Activated CD4-positive, CD25-positive, alpha-beta regulatory T cell treated with anti-CD3 and anti-CD28 coated beads, Interleukin-2, amount 50 U/mL, for 16 hours (primary cell): ENCODE data around the gene BNIPL.

Source experiments
- DNase-seq: peaks from one replicate; pipeline ENCODE4 v3.0.0-alpha.2; 2020; ENCODE audit warnings: low read depth, low spot score

BNIPL gene

DNA sequence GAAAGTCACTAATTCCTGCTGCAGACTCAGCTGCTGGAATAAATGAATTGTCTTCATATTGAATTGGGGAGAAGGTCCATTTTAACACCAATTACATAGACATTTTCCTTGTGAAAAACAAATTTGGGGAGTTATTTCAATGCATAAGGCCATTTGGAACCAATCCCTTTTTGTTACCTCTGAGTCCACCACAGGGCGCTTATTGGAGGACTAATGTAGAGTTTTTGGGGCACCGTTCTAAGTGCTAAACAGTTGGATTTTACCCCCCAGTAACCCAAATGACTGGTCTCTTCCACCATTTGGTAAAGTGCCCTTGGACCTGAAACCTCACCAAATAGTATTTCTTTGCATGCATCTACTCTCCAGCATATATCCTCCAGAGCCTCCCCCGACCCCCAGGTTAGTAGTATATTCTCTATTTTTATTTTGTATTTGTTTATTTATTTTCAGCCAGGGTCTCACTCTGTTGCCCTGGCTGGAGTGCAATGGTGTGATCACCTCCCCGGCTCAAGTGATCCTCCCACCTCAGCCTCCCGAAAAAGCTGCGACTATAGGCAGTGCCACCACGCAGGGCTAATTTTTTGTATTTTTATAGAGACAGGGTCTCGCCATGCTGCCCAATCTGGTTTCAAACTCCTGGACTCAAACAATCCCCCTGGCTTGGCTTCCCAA lies 26.6 kb upstream of the BNIPL start:
- no peak for DNase-seq

DNA sequence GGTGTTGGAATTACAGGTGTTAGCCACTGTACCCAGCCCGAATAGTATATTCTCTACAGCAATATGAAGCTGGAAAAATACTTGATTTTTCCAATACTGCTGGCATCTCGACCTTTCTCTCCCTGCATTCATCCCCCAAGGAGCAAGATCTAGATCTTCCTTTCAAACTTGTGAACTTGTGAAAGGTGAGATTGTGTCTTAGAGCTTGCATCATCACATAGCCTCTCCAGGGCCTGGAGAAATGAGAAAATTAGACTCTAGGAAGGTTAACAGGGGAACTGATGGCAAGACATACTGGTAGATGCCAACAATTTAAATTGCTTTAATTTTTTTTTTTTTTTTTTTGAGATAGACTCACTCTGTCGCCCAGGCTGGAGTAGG lies 26.1 kb upstream of the BNIPL start:
- DNase-seq = no peak

DNA sequence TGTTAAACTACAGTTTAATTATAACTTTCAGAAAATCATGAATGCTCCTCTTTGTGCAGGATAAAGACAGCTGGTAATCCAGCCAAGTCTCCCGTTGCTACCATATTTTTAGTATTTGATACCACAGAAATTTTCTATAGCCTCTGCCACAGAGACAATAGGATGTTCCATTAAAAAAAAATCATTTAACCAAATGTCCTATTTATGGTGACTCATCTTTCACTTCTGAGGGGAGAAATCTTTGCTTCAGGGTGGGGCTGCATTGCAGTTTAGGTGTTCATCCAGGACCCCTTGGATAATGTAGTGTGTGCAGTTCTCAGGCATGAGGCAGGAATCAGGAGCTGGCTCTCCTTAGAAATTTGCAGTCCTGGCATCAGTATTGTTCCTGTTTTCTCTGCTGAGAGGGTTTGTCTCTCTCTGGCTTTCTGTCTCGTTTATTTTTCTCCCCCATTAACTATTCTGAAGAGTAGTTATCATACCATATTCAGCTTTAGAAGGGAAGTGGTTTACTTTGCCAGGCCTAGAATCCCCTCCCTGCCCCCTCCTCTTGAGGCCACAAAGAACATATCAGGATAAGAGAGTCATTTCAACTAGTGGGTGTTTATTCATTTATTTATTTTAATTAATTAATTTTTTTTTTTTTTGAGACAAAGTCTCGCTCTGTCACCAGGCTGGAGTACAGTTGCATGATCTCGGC lies 25.1 kb upstream of the BNIPL start:
- DNase-seq = no peak

DNA sequence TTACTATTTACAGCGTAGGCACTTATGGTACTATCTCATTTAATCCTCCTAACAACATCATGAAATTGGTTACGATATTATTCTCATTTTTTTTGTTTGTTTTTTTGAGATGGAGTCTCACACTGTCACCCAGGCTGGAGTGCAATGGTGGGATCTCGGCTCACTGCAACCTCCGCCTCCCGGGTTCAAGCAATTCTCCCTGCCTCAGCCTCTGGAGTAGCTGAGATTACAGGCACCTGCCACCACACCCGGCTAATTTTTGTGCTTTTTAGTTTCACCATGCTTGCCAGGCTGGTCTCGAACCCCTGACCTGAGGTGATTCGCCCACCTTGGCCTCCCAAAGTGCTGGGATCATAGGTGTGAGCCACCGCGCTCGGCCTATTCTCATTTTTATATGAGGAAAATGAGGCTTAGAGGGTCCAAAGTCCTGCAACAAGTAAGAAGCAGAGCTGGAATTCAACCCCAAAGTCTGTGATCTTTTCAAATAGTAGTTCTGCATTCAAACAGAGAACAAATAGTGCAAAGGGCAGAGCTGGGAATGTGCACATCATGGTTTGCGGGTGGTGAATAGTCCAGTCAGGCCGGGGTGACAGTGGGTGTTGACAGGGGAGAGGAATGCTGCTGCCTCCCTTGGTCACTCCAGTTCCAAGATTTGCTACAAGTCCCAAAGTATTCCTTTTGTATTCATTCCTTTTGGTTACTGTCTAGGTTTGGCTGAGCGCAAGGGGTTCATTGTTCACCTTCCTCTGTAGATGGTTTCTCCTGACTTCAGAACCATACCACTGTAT lies 23.5 kb upstream of the BNIPL start:
- DNase-seq = no peak

DNA sequence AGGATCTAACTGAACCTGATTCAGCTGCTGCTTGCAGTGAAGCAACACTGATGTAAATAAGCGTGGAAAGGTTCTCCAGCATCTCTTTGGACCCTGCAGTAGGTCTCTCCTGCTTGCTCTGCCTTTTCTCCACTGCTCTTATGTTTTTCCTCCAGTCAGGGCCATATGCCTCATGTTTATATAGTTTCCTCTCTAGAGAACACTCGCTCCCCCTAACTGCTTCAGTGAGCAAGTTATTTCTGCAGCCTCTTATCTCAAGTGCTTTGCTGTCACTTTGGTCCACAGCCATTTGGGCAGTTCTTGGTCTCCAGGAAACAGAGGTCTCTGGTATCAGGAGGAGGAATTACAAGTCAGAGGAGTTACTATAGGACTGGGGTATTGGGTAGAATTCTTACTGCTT lies 22.9 kb upstream of the BNIPL start:
- DNase-seq = no peak

DNA sequence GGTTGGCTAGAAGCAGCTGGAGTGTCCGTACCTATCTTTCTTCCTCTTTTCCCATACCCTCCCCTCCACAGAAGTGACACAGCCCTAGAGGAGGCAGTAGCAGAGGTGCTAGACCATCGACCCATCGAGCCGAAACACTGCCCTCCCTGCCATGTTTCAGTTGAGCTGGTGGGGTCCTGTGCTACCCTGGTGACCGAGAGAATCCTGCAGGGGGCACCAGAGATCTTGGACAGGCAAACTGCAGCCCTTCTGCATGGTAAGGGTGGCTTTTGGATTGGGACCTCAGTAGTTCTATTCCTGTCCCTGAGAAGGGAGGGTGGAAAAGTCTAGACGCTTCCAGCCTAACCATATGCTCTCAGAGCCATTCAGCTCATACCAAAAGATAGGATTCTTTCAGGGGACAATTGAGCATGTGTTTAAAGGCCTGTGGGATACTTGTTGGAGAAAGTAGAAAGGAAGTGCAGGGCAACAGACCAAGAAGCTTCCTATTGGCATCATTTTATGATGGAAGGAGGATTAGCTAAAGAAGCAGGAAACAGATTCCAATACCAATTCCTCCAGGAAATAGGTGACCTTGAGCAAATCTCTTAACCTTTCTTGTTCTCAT lies 11.7 kb upstream of the BNIPL start:
- DNase-seq = peak; percentile 63

DNA sequence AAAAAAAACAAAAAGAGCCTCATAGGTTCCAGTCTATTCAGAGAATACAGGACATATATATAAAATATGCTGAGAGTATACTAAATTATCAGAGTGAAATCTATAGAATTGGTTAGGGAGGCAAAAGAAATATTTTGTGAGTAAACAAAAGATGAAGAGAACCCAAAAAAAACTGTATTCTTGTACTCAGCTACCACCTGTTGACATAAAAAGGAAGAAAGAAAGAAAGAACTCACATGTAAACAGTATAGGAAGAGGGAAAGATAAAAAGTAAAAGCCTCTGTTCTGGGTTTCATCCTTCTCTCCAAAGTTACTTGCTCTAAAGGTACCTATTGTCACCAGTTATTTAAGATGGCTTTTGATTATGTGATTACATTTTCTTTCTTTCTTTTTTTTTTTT lies 9.9 kb upstream of the BNIPL start:
- no peak for DNase-seq

DNA sequence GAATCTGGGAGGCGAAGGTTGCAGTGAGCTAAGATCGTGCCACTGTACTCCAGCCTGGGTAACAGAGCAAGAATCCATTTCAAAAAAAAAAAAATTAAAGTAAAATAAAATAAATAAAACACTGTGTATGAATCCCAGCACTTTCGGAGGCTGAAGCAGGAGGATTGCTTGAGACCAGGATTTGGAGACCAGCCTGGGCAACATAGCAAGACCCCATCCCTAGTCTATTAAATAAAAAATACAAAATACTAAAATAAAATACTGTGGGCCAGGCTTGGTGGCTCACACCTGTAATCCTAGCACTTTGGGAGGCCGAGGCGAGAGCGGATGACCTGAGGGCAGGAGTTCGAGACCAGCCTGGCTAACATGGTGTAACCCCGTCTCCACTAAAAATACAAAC lies 4.2 kb upstream of the BNIPL start:
- no peak for DNase-seq

DNA sequence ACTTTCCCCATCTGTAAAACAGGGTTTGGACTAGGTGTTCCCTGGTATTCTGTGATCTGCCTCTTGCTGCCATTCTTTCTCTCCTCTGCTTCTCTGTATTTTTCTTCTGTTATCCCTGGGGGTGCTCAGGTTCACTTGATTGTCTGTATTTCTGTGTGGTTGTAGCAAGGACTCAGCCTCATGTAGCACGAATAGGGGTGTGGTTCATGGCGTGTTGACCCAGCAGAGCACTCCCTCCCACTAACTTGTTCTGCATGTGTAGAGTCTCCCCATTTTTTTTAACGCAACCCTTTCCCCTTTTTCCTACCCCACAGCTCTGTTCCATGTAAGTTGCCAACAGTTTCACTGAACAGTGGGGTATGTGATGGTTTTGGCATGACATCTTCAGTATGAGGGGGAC lies 1.2 kb upstream of the BNIPL start:
- no peak for DNase-seq

DNA sequence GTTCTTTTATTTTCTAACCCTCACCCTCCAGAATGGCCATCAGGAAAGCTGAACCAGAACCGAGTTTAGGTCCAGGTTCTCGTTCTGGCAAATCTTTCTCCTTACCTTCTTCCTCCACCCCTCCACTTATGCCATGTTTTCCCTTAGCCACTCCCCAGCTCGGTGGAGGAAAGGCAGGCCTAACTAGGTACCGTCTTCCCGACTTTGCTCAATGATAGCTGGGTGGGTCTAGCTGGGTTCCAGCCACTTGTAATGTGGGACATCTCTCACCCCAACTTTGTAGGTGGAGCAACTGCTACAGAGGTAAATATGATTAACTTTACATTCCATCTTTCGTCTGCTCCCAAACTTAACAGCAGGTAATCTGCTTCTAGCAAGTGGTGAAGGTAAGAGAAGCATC lies 646 bp downstream of the BNIPL start:
- no peak for DNase-seq

DNA sequence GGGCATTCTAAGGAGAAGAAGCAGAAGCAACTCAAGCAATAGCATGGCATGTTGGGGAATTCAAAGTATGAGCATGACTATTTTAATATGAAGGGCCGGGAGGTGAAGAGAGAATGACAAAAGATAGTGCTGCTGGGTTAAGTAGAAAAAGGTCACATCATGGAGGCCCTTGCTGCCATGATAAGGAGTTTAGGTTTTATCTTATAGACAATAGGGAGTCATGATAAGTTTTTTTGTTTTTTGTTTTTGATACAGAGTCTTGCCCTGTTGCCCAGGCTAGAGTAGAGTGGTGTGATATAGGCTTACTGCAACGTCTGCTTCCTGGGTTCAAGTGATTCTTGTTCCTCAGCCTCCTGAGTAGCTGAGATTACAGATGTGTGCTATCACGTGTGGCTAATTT lies 3.1 kb downstream of the BNIPL start:
- no peak for DNase-seq

DNA sequence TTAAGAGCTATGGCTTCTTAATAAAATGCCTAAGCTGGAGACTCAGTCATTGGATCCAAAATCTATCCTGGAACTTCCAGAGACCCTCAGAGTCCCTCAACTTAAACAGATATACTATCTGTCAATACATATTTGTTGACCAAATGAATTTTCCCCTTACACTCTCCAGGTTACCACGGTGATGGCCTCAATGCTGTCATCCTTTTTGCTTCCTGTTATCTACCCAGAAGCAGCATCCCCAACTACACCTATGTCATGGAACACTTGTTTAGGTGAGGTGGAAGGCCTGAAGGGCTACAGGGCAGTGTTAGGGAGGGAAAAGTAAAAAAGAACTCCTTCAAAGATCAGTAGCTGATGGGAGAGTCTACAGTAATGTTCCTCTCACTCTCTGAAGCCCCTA lies 6.8 kb downstream of the BNIPL start:
- DNase-seq = no peak

DNA sequence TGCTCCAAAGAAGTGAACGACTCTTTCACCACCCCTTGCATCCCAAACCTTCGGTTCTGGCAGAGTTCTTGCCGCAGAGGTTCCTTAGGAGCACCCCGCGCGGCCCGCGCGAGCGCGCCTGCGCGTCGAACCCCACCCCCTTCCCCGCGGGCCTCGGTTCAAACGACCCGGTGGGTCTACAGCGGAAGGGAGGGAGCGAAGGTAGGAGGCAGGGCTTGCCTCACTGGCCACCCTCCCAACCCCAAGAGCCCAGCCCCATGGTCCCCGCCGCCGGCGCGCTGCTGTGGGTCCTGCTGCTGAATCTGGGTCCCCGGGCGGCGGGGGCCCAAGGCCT lies 11.2 kb downstream of the BNIPL start, which contains the start of gene C1orf56:
Gene C1orf56, plus strand, starts transcription at position 161 of the 334 bp plus-strand sequence. Its CDS starts 97 bp downstream, at position 258.
- DNase-seq = peak; percentile 31

DNA sequence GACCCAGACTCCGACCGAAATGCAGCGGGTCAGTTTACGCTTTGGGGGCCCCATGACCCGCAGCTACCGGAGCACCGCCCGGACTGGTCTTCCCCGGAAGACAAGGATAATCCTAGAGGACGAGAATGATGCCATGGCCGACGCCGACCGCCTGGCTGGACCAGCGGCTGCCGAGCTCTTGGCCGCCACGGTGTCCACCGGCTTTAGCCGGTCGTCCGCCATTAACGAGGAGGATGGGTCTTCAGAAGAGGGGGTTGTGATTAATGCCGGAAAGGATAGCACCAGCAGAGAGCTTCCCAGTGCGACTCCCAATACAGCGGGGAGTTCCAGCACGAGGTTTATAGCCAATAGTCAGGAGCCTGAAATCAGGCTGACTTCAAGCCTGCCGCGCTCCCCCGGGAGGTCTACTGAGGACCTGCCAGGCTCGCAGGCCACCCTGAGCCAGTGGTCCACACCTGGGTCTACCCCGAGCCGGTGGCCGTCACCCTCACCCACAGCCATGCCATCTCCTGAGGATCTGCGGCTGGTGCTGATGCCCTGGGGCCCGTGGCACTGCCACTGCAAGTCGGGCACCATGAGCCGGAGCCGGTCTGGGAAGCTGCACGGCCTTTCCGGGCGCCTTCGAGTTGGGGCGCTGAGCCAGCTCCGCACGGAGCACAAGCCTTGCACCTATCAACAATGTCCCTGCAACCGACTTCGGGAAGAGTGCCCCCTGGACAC lies 11.7 kb downstream of the BNIPL start:
- no peak for DNase-seq

DNA sequence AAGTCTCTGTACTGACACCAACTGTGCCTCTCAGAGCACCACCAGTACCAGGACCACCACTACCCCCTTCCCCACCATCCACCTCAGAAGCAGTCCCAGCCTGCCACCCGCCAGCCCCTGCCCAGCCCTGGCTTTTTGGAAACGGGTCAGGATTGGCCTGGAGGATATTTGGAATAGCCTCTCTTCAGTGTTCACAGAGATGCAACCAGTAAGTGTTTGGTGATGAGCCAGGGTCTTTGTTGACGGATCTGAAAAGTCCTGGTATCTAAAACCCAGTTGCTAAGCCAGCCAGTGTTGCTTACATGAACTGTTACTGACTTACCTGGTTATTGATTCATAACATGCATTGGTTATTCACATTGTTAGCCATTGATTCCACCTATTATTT lies 12.3 kb downstream of the BNIPL start:
- DNase-seq = no peak

DNA sequence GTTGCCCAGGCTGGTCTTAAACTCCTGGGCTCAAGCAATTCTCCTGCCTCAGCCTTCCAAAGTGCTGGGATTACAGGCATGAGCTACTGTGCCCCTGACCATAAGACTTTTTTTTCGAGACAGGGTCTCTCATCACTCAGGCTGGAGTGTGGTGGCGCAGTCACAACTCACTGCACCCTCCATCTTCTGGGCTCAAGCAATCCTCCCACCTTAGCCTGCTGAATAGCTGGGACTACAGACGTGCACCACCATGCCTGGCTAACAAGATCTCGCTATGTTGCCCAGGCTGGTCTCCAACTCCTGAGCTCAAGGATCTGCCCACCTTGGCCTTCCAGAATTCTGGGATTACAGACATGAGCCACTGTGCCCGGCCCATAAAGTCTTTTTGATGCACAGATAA lies 13.1 kb downstream of the BNIPL start:
- no peak for DNase-seq

DNA sequence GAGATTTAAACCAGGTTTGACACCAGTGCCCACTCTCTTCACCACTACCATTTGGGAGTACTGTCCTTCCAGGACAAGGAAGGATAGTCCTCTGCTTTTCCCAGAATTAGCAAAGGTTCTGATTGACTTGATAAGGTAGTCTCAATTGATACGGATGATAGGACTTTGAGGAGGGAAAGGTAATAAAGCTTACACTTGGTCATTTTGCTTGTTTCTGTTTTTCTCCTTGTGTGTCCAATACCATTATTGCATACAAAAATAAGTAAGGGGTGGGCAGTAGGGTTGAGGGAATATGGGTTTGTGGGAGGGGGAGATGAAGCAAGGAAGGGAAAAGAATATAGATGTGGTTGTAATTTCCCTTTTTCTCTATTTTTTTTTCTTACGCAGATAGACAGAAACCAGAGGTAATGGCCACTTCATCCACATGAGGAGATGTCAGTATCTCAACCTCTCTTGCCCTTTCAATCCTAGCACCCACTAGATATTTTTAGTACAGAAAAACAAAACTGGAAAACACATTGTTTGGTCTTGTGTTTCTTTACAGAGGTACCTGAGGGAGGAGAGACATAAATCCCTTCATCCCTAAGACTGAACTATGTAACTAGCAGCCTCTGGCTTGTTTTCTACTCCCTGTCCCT lies 13.8 kb downstream of the BNIPL start:
- no peak for DNase-seq

DNA sequence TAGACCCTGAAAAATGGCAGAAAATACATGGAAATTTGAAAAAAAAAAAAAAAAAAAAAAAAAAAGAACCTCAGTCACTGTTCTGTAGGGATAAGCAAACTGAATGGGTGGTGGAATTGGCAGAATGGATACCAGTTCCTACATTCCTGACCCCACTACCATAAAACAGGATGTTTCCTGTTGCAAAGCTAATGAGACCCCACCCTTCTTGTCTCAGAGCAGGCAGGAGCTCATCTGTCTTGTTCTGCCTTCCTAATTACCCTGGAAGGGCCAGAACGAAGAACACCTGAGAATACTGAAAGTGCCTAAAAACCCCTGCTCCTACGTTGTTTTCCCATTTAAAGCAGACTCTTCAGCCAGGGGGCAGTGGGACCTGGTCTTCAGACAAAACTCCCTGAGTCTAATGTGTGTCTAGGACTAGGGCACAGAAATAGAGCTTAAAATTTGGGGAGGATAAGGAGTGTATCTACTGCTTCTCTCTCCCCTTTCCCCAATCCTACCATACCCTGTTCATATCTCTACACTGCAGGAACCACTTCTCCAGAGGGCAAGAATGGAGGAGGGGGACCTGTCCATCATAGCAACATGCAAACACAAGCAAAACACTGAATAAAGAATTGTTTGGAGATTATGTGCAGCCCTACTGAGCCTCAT lies 15.1 kb downstream of the BNIPL start:
- DNase-seq = no peak

DNA sequence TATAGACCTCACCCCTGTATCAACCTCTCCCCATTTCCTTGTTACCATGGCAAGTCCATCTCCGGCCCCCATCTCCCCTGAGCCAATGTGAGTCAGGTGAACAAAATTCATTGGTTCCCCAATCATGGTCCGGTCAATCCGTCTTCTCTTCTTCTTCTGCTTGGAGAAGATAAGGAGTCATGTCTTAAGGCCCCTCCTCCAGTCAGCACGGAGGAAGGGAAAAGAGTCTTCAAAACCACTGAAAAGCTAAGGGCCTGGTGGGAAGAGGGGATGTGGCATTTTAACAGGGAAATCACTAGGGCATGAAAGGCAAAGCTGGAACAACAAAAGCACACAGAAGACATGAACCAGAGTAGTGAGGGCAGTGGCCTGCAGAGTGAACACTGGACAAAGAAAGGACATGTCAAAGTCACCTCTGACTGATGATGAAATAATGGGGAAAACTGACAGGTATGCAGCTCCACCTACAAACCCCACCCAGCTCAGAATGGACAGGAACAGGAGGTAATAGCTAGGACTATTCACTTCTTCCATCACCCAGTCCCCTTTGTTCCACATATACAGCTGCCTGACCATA lies 18.7 kb downstream of the BNIPL start:
- DNase-seq = no peak

DNA sequence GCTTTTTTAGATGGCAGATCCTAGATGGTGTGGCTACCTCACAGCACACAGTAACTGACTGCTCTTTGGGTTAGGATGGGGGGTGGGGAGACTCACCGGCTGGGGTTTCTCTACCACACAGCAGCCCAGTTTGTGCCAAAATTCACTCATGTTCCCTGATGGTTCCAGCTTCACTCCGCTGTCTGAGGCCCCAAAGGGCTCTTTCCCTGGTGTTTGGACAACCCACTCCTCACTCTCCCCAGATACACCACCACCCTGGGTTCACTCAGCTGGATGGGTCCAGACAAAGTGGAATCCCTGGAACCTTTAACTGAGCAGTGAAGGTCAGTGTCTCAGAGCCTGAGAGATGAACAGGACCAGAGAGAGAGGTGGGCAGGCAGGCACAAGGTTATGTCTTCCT lies 19.2 kb downstream of the BNIPL start:
- DNase-seq = no peak

DNA sequence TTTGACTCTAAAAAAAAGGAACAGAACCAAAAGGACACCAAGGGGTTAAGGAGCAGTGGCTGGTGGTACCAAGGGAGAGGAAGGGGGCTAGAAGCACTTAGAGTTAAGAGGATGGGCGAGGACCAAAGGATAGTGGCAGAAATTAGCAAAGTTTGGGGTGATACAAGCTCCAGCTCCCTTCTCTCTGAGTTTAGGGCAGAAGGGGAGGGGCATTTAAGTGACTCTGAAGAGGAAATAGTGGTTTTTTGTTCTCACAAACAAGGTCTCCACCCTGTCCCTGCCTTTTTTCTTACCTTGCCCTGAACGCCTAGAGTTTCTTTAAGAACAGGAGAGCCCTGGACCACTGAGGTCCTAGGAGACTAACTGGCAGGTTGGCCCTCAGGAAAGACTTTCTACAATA lies 19.8 kb downstream of the BNIPL start:
- DNase-seq = no peak
